HL-60/S4 (cell line): Measurements from ENCODE around the gene CNTNAP2.

Source experiments
- in situ Hi-C: fragments of 300-500 bp; cut with MboI; formaldehyde crosslinking; loops from 2 replicates; pipeline ENCODE4 v1.14.3; 2022; ENCODE audit warnings: low sequenced_read_pairs

Gene CNTNAP2

DNA sequence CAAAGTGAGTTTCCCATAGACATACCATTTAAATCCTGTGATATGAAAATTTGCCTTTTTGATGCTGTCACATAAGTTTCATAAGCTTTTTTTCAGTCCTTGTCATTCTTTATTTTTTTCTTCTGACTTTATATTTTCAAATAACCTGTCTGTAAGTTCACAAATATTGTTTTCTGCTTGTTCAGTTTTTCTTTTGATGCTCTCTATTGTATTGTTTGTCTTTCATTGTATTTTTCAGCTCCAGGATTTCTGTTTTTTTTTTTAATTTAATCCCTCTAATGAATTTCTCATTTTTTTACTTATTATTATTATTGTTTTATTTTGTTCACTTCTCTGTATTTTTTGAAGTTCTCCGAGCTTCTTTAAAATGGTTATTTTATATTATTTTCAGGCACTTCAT, 623.4 kb downstream of the CNTNAP2 start:
- in situ Hi-C loops, result no loop called here

DNA sequence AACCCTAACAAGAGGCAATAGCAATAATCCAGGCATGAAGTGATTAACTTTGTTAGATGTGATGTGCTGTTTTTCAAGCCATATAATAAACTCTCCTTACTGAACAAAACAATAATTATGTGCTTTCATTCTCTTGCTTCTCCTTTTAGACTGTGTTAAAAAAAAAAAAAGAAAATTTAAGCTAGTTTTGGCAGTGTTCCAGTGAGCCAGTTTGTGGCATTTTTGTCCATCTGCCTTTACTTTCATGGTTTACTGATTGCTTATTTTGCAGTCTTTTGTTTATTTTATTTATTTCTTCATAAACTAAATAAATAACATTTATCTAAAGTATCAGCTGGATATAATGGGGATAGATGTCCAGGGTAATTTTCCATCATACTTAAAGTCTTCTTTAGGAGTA, 625.3 kb downstream of the CNTNAP2 start:
- in situ Hi-C loops, result no loop called here

GRCh38 chr7:146754385-146754784, 637.8 kb downstream of the CNTNAP2 start:
- in situ Hi-C loops, result no loop called here

DNA sequence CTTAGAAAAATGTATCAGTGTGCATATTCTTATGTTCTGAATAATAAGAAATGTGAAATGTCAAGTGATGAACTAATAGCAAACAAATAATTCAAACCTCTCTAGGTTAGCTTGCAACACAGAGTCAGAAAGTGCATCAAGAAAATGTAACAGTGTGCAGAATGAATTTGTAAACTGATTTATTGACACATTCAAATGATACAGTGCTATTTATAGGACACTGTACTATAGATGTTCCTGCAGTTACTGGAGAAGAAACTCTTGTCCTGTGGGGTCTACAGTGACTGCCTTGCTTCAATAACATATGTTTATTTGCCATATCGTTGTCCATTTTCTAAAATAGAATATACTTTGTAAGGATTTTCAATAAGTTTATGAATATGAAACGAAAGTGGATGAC, 639.0 kb downstream of the CNTNAP2 start:
- in situ Hi-C loops, result no loop called here

DNA sequence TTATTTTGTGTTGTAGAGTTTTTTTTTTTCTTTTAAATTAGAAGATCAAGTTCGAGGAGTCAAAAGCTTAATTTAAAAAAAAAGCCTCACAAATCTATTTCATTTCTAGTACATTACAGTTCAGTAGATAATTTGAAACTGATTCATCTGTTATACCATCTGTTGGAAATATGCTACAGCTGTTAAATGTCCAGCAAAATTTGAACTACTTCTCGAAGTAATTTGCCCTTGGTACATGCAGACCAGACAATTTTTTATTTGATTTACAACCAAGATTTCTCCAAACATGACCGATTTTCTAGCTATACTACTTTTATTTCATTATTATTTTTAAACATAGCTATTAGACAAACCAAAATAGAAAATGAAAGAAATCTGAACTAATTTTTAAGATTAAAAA, 647.9 kb downstream of the CNTNAP2 start:
- in situ Hi-C loops, result no loop called here

GRCh38 chr7:146768957-146769356, 652.4 kb downstream of the CNTNAP2 start:
- in situ Hi-C loops, result no loop called here

DNA sequence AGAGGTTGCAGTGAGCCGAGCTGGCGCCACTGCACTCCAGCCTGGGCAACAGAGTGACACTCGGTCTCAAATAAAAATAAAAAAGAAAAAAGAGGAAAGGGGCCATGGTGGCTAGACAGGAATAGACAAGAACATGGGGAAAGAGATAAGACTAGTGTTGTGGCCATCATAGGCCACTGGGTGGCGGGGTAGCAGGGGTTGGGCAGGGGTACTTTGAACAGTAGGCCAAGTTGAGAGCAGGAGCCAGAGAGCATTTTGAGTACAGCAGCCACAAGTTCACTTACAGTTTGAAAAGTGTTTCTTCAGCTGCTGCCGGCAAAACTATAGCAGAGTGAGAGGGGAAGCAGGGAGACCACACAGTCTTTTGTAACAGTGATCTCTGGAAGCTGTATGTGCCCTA, 656.0 kb downstream of the CNTNAP2 start:
- in situ Hi-C loops, result no loop called here

GRCh38 chr7:146773506-146773905, 656.9 kb downstream of the CNTNAP2 start:
- in situ Hi-C loops, result no loop called here

GRCh38 chr7:146781352-146782116, 664.9 kb downstream of the CNTNAP2 start:
- in situ Hi-C loops, result no loop called here

GRCh38 chr7:146787266-146787665, 670.7 kb downstream of the CNTNAP2 start:
- in situ Hi-C loops, result no loop called here

DNA sequence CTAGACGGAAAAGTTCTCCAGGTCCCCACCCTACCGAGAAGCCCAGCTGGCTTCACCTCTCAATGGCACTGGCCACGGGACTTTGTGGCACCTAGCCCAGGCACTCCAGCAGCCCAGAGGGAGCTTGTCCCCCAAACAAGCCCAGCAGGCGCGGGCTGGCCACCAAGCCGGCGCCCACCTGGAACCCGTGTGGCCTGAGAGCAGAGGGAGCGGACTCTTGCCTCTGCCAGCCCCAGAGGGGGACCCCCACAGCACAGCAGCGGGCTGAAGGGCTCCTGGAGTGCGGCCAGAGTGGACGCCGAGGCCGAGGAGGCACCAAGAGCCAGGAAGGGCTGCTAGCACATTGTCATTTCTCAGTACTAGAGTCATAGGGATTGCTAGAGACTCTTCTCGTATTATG, 671.4 kb downstream of the CNTNAP2 start:
- in situ Hi-C loops, result no loop called here

DNA sequence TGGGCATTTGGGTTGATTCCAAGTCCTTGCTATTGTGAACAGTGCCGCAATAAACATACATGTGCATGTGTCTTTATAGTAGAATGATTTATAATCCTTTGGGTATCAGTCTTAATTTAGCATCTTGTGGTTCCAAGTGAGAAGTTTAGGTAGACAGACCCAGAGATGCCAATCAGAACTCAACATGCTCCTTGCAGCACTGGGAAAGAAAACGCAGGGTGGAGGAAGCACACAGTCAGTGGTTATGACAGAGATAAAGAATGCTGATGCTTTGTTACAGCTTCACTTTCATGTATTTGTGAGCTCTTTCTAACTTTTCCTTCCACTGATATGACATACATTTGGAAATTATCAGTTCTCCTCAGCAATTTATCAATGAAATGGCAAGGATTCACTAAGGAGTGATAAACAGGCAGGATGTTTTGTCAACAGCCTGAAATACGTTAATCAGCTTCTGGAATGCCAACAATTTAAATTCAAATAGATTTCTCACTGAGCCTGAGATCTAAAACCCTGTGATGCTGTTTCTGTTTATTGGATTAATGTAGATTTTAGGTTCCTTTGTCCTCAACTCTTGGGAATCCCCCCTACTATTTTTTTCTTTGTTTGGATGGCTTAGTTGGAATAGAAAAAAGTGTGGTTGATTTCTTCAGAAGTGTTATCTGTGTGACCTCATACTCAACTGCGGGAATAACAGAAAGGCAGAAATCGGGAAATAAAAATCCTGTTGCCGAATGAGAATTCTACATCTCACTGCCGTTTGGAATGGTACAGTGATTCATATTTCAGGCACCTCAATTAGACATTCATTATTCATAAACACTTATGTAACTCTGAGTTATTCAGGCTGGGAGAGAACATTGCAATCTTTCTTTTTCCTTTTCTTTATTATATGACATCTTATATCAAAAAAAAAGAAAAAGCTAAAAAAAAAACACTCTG, 675.0 kb downstream of the CNTNAP2 start:
- in situ Hi-C loops, result no loop called here

- in situ Hi-C loops, result no loop called here
These were observed 688.0 kb downstream of the CNTNAP2 start for GRCh38 chr7:146804620-146805019.

- in situ Hi-C loops, result no loop called here
These were observed 688.5 kb downstream of the CNTNAP2 start for GRCh38 chr7:146805082-146805481.

GRCh38 chr7:146826329-146826728, 709.7 kb downstream of the CNTNAP2 start:
- in situ Hi-C loops, result no loop called here

DNA sequence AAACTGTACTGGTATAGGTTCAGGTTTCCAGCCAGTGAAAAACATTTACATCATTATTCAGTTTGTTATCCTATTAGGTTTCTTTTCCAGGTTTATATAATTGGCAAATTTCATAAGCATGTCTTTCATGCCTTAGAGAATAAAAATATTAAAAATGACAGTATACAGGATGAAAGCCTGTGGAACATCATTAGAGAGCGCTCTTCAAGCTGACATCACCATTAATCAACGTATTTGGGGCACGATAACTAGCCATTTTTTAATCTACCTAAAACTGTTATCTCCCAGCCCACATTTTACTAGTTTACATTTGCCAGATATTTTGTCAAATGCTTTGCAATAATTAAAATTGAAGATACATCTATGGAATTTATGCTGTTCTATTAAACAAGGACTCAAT, 714.1 kb downstream of the CNTNAP2 start:
- in situ Hi-C loops, result no loop called here

- in situ Hi-C loops, result no loop called here
These were observed 715.3 kb downstream of the CNTNAP2 start for GRCh38 chr7:146831875-146832274.

GRCh38 chr7:146844405-146844804, 727.8 kb downstream of the CNTNAP2 start:
- in situ Hi-C loops, result no loop called here

DNA sequence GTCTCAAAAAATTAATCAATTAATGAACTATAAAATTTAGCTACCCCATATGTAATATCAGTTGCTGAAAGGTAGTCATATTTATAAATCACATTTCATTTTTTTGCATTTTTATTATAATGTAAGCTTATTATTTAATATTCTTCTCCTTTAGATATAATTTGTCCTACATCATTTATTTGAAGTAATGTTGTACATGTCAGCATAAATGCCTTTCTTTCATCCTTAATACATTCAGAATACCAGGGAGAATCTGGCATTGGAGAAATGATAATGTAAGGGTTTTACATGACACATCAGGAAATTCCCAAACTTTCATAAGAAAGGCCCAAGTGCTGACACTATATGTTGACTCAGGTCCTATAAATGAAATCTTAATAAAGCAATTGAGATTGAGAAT, 742.1 kb downstream of the CNTNAP2 start:
- in situ Hi-C loops, result no loop called here

DNA sequence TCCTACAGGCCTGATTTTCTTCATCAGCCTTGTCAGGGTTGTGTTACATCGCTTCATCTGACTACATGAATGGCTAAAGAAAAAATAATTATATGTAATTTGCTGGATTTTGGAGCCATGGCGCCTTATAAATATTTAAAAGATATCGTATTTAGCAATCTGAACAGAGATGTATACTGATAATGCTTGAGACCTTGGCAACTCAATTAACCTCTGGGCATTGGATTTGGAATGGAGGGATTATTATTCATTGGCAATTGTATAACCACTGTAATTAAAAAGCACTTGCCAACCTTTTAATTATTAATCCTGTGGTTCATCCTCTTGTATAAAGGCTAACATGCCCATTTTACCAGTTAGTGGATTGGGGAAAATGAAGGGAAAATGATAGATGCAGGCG, 745.1 kb downstream of the CNTNAP2 start:
- in situ Hi-C loops, result no loop called here

DNA sequence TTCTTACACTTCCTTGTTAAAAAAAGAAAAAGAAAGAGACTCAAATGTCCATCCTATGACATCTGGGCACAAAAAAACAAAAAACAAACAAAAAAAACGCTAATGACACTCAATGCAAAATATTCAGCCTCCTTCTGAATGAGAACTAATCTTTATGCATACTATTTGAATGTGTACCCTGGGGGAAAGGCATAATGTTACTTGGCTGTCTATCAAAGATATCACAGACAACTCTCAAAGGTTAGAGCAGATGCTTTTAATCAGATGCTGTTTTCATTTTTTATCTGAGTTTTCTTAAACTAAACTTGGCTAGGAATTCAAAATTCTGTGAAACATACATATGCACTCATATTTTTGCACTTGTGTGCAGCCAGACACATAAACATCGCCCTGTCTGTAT, 745.8 kb downstream of the CNTNAP2 start:
- in situ Hi-C loops, result no loop called here

- in situ Hi-C loops, result no loop called here
These were observed 748.0 kb downstream of the CNTNAP2 start for GRCh38 chr7:146864644-146865043.
